HG02943 (cell line): ENCODE measurements around the gene NRIP2.
A peak's percentile ranks its signal among the peaks of the same experiment; 100 is the strongest.
"Not testable (repeated sequence)": the region's sequence is repeated elsewhere in the genome, so short reads cannot be mapped to it uniquely, and the experiment has no call there.

Experiments
- ATAC-seq: cut with Tn5 transposase; IDR thresholded peaks from one replicate; pipeline ENCODE4 v1.9.1; 2021; ENCODE audit warnings: mild to moderate bottlenecking, low read depth, moderate library complexity; ENCODE audit not compliant: unreplicated experiment

NRIP2 gene

GRCh38 chr12:2834581-2835491 lies at the start of gene NRIP2:
Gene NRIP2, minus strand, starts transcription at chr12:2835035. Its CDS starts 52 bp downstream, at chr12:2834983.
- ATAC-seq = no peak

GRCh38 chr12:2879853-2880252 lies 45.0 kb upstream of the NRIP2 start:
- ATAC-seq = no peak

GRCh38 chr12:2877953-2878732 lies 43.3 kb upstream of the NRIP2 start:
- no peak for ATAC-seq

GRCh38 chr12:2877047-2877952 lies 42.5 kb upstream of the NRIP2 start, which contains the start of the genes FOXM1 and RHNO1:
Gene FOXM1, minus strand, starts transcription at chr12:2877174. Its CDS starts 2,696 bp downstream, at chr12:2874478.
Gene RHNO1, plus strand, starts transcription at chr12:2877223. Its CDS starts 8,144 bp downstream, at chr12:2885367.
- peak; percentile 78 for ATAC-seq

- peak; percentile 32 for ATAC-seq
Measured at GRCh38 chr12:2876431-2877046, 41.7 kb upstream of the NRIP2 start.

GRCh38 chr12:2868986-2869632 lies 34.3 kb upstream of the NRIP2 start:
- ATAC-seq = not testable (repeated sequence)

GRCh38 chr12:2864198-2864597 lies 29.4 kb upstream of the NRIP2 start:
- no peak for ATAC-seq

- not testable (repeated sequence) for ATAC-seq
Measured at GRCh38 chr12:2863402-2863801, 28.6 kb upstream of the NRIP2 start.

- no peak for ATAC-seq
Measured at GRCh38 chr12:2862876-2863275, 28.0 kb upstream of the NRIP2 start.

GRCh38 chr12:2860170-2860569 lies 25.3 kb upstream of the NRIP2 start:
- no peak for ATAC-seq

GRCh38 chr12:2858944-2859421 lies 24.1 kb upstream of the NRIP2 start:
- no peak for ATAC-seq

GRCh38 chr12:2858334-2858733 lies 23.5 kb upstream of the NRIP2 start:
- no peak for ATAC-seq

- ATAC-seq = no peak
Measured at GRCh38 chr12:2857576-2857975, 22.7 kb upstream of the NRIP2 start.

- ATAC-seq = no peak
Measured at GRCh38 chr12:2857021-2857431, 22.2 kb upstream of the NRIP2 start, which contains the start of gene TEX52. Gene TEX52, minus strand, starts transcription at chr12:2857039. Its CDS starts 13 bp downstream, at chr12:2857026.

GRCh38 chr12:2856051-2856450 lies 21.2 kb upstream of the NRIP2 start:
- ATAC-seq = no peak

GRCh38 chr12:2855546-2855945 lies 20.7 kb upstream of the NRIP2 start:
- no peak for ATAC-seq

GRCh38 chr12:2854669-2855453 lies 20.0 kb upstream of the NRIP2 start:
- ATAC-seq = no peak

- ATAC-seq = no peak
Measured at GRCh38 chr12:2853626-2854025, 18.8 kb upstream of the NRIP2 start.
